ENCODE data around the gene SLC26A11. TPM values are rescaled to one million over a fixed set of nuclear protein-coding genes. Genes with fewer than 3 reads are reported as not detected.

The SLC26A11 gene
- polyA plus RNA-seq, 5 donors, result 16.0 to 32.3 (median 27.0) TPM

Other genes with a start within 250 kb of the SLC26A11 start
- gene TBC1D16, start 184.6 kb upstream of the SLC26A11 start, polyA plus RNA-seq (ENCODE audit: insufficient read depth in 1 of 5, insufficient read length in 5 of 5, low replicate concordance in 1 of 5), result 10 to 100 TPM; 19.0 to 36.4 (median 25.2) TPM
- gene CCDC40, start 183.8 kb upstream of the SLC26A11 start, polyA plus RNA-seq (ENCODE audit: insufficient read depth in 1 of 5, insufficient read length in 5 of 5, low replicate concordance in 1 of 5), result 10 to 100 TPM in 3 of 5 donors, 1 to 10 TPM in 2; 7.2 to 17.2 (median 13.6) TPM
- 10 to 100 TPM; 20.1 to 52.3 (median 37.4) TPM for gene GAA, start 118.8 kb upstream of the SLC26A11 start, polyA plus RNA-seq (ENCODE audit: insufficient read depth in 1 of 5, insufficient read length in 5 of 5, low replicate concordance in 1 of 5)
- gene EIF4A3, start 73.3 kb upstream of the SLC26A11 start, polyA plus RNA-seq (ENCODE audit: insufficient read depth in 1 of 5, insufficient read length in 5 of 5, low replicate concordance in 1 of 5), result 10 to 100 TPM; 73.6 to 95.6 (median 82.0) TPM
- 1 to 10 TPM; 1.1 to 2.5 (median 2.3) TPM for gene CARD14, start 50.4 kb upstream of the SLC26A11 start, polyA plus RNA-seq (ENCODE audit: insufficient read depth in 1 of 5, insufficient read length in 5 of 5, low replicate concordance in 1 of 5)
- gene SGSH, start 94 bp upstream of the SLC26A11 start, polyA plus RNA-seq (ENCODE audit: insufficient read depth in 1 of 5, insufficient read length in 5 of 5, low replicate concordance in 1 of 5), result 10 to 100 TPM; 34.8 to 43.7 (median 41.2) TPM
- 100 to 1,000 TPM in 1 of 5 donors, 10 to 100 TPM in 4; 59.5 to 100 (median 77.9) TPM for gene RNF213, start 40.4 kb downstream of the SLC26A11 start, polyA plus RNA-seq (ENCODE audit: insufficient read depth in 1 of 5, insufficient read length in 5 of 5, low replicate concordance in 1 of 5)
- gene ENDOV, start 194.7 kb downstream of the SLC26A11 start, polyA plus RNA-seq (ENCODE audit: insufficient read depth in 1 of 5, insufficient read length in 5 of 5, low replicate concordance in 1 of 5), result 10 to 100 TPM; 32.7 to 46.6 (median 41.9) TPM